HG02943 (cell line): Measurements from ENCODE around the gene MYO3B.
"Not testable (repeated sequence)": the region's sequence is repeated elsewhere in the genome, so short reads cannot be mapped to it uniquely, and the experiment has no call there.

ENCODE experiments used
- ATAC-seq: cut with Tn5 transposase; IDR thresholded peaks from one replicate; pipeline ENCODE4 v1.9.1; 2021; ENCODE audit warnings: mild to moderate bottlenecking, low read depth, moderate library complexity; ENCODE audit not compliant: unreplicated experiment

MYO3B gene

GRCh38 chr2:170336408-170336807 is 158.5 kb downstream of the MYO3B start:
- no peak for ATAC-seq

GRCh38 chr2:170336916-170337315 is 159.0 kb downstream of the MYO3B start:
- ATAC-seq, result no peak

- ATAC-seq, result no peak
Observed at GRCh38 chr2:170339322-170339721, 161.4 kb downstream of the MYO3B start.

GRCh38 chr2:170339750-170340692 is 162.1 kb downstream of the MYO3B start:
- no peak for ATAC-seq

GRCh38 chr2:170340693-170341068 is 162.7 kb downstream of the MYO3B start:
- ATAC-seq, result no peak

- no peak for ATAC-seq
Observed at GRCh38 chr2:170341684-170342623, 164.0 kb downstream of the MYO3B start.

GRCh38 chr2:170344663-170345346 is 166.9 kb downstream of the MYO3B start:
- ATAC-seq, result no peak

- no peak for ATAC-seq
Observed at GRCh38 chr2:170345607-170346006, 167.7 kb downstream of the MYO3B start.

- not testable (repeated sequence) for ATAC-seq
Observed at GRCh38 chr2:170349269-170349668, 171.3 kb downstream of the MYO3B start.

GRCh38 chr2:170350929-170351826 is 173.2 kb downstream of the MYO3B start:
- ATAC-seq, result no peak

GRCh38 chr2:170353723-170354122 is 175.8 kb downstream of the MYO3B start:
- ATAC-seq, result no peak

- no peak for ATAC-seq
Observed at GRCh38 chr2:170354388-170354787, 176.4 kb downstream of the MYO3B start.

- no peak for ATAC-seq
Observed at GRCh38 chr2:170354855-170355780, 177.2 kb downstream of the MYO3B start.

- ATAC-seq, result no peak
Observed at GRCh38 chr2:170359466-170359865, 181.5 kb downstream of the MYO3B start.

GRCh38 chr2:170360546-170361089 is 182.7 kb downstream of the MYO3B start:
- ATAC-seq, result no peak

GRCh38 chr2:170361090-170361936 is 183.4 kb downstream of the MYO3B start:
- ATAC-seq, result no peak

GRCh38 chr2:170362313-170362870 is 184.4 kb downstream of the MYO3B start:
- no peak for ATAC-seq
